ENCODE data around the gene EFNA2.

GRCh38 chr19:1317274-1318003 lies 31.8 kb downstream of the EFNA2 start:
- TF ChIP-seq CTCF (IDR thresholded peaks at IDR 0.05) (no peak), POLR2AphosphoS5 (IDR thresholded peaks at IDR 0.05) (no peak), POLR2A (IDR thresholded peaks at IDR 0.05) (no peak), EP300 (IDR thresholded peaks at IDR 0.05) (no peak)

All from stomach (tissue), 4 donors.